MM.1S (cell line): ENCODE results near the gene EEA1.
"Not testable (repeated sequence)": the region's sequence is repeated elsewhere in the genome, so short reads cannot be mapped to it uniquely, and the experiment has no call there.

Experiments
- DNase-seq: peaks from one replicate; pipeline ENCODE4 v3.0.0-alpha.2; 2015
- H2AFZ ChIP-seq: fragments of 300-600 bp; sonication (generic); 2 replicates; pipeline ENCODE4 v1.6.0; 2016; ENCODE audit warnings: antibody characterized with exemption, low read length
- H3F3A ChIP-seq: fragments of 300-600 bp; sonication (generic); 2 replicates; pipeline ENCODE4 v1.6.1; 2016; ENCODE audit warnings: mild to moderate bottlenecking, antibody characterized with exemption, low read length, moderate library complexity, mixed read lengths; ENCODE audit not compliant: insufficient read depth
- H3K27ac ChIP-seq: fragments of 300-600 bp; sonication (generic); 2 replicates; pipeline ENCODE4 v1.5.1; 2016; ENCODE audit warnings: mild to moderate bottlenecking, low read length
- H3K27me3 ChIP-seq: fragments of 300-600 bp; sonication (generic); replicated peaks from 2 replicates; pipeline ENCODE4 v1.6.0; 2016; ENCODE audit warnings: low read length; ENCODE audit not compliant: insufficient read depth
- H3K36me3 ChIP-seq: fragments of 300-600 bp; sonication (generic); replicated peaks from 2 replicates; pipeline ENCODE4 v1.6.1; 2016; ENCODE audit warnings: mild to moderate bottlenecking, low read length, mixed read lengths; ENCODE audit not compliant: insufficient read depth
- H3K4me1 ChIP-seq: fragments of 300-600 bp; sonication (generic); 2 replicates; pipeline ENCODE4 v1.6.1; 2016; ENCODE audit warnings: low read length, mixed read lengths
- H3K4me2 ChIP-seq: fragments of 300-600 bp; sonication (generic); 2 replicates; pipeline ENCODE4 v1.6.0; 2016; ENCODE audit warnings: low read depth, low read length
- H3K4me3 ChIP-seq: fragments of 300-600 bp; sonication (generic); 2 replicates; pipeline ENCODE4 v1.5.1; 2016; ENCODE audit warnings: low read length, mixed read lengths
- H3K79me2 ChIP-seq: fragments of 300-600 bp; sonication (generic); 2 replicates; pipeline ENCODE4 v1.6.1; 2016; ENCODE audit warnings: mixed run types, low read length, mixed read lengths
- H3K9ac ChIP-seq: fragments of 300-600 bp; sonication (generic); 2 replicates; pipeline ENCODE4 v1.6.1; 2016; ENCODE audit warnings: low read length, mixed read lengths
- H3K9me2 ChIP-seq: fragments of 300-600 bp; sonication (generic); replicated peaks from 2 replicates; pipeline ENCODE4 v1.6.1; 2016; ENCODE audit warnings: mild to moderate bottlenecking, low read length, mixed read lengths; ENCODE audit not compliant: insufficient read depth
- H3K9me3 ChIP-seq: fragments of 300-600 bp; sonication (generic); replicated peaks from 2 replicates; pipeline ENCODE4 v1.6.1; 2016; ENCODE audit warnings: mild to moderate bottlenecking, low read length, mixed read lengths; ENCODE audit not compliant: insufficient read depth
- H4K20me1 ChIP-seq: fragments of 300-600 bp; sonication (generic); 2 replicates; pipeline ENCODE4 v1.6.1; 2016; ENCODE audit warnings: mild to moderate bottlenecking, low read length, moderate library complexity, mixed read lengths; ENCODE audit not compliant: insufficient read depth
- EZH2 ChIP-seq: fragments of 300-600 bp; sonication (generic); optimal IDR thresholded peaks from 2 replicates; pipeline ENCODE3; 2017; ENCODE audit warnings: low read depth, mild to moderate bottlenecking, antibody characterized with exemption, low read length, mixed read lengths
- EZH2phosphoT487 ChIP-seq: fragments of 300-600 bp; sonication (generic); IDR thresholded peaks from 2 replicates; pipeline ENCODE4 v1.6.1; 2018; ENCODE audit warnings: antibody characterized with exemption, low read length
- TF ChIP-seq, protein P1 (sequence below): fragments of 300-600 bp; sonication (generic); IDR thresholded peaks from 2 replicates; pipeline ENCODE4 v1.5.1; 2016; ENCODE audit warnings: antibody characterized with exemption, low read length, mixed read lengths

The EEA1 gene

GRCh38 chr12:92756898-92757596, 172.0 kb downstream of the EEA1 start:
- Histone ChIP-seq H4K20me1 (no peaks in the 10 kb centered on the region), H2AFZ (no peak overlapping the region), H3K27ac (no peak overlapping the region), H3K4me1 (no peaks in the 10 kb centered on the region), H3K9ac (no peak overlapping the region), H3K9me3 (no peaks in the 10 kb centered on the region), H3F3A (no peaks in the 10 kb centered on the region), H3K9me2 (no peaks in the 10 kb centered on the region; the same call in 1 of the 2 replicates), H3K36me3 (no peaks in the 10 kb centered on the region), H3K27me3 (no peaks in the 10 kb centered on the region), H3K4me3 (no peak overlapping the region), H3K4me2 (no peak overlapping the region), H3K79me2 (no peaks in the 10 kb centered on the region)
- DNase-seq: no peak
- no peak for TF ChIP-seq EZH2
- TF ChIP-seq, protein P1, sequence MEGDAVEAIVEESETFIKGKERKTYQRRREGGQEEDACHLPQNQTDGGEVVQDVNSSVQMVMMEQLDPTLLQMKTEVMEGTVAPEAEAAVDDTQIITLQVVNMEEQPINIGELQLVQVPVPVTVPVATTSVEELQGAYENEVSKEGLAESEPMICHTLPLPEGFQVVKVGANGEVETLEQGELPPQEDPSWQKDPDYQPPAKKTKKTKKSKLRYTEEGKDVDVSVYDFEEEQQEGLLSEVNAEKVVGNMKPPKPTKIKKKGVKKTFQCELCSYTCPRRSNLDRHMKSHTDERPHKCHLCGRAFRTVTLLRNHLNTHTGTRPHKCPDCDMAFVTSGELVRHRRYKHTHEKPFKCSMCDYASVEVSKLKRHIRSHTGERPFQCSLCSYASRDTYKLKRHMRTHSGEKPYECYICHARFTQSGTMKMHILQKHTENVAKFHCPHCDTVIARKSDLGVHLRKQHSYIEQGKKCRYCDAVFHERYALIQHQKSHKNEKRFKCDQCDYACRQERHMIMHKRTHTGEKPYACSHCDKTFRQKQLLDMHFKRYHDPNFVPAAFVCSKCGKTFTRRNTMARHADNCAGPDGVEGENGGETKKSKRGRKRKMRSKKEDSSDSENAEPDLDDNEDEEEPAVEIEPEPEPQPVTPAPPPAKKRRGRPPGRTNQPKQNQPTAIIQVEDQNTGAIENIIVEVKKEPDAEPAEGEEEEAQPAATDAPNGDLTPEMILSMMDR: no peak
- TF ChIP-seq EZH2phosphoT487: no peak

DNA sequence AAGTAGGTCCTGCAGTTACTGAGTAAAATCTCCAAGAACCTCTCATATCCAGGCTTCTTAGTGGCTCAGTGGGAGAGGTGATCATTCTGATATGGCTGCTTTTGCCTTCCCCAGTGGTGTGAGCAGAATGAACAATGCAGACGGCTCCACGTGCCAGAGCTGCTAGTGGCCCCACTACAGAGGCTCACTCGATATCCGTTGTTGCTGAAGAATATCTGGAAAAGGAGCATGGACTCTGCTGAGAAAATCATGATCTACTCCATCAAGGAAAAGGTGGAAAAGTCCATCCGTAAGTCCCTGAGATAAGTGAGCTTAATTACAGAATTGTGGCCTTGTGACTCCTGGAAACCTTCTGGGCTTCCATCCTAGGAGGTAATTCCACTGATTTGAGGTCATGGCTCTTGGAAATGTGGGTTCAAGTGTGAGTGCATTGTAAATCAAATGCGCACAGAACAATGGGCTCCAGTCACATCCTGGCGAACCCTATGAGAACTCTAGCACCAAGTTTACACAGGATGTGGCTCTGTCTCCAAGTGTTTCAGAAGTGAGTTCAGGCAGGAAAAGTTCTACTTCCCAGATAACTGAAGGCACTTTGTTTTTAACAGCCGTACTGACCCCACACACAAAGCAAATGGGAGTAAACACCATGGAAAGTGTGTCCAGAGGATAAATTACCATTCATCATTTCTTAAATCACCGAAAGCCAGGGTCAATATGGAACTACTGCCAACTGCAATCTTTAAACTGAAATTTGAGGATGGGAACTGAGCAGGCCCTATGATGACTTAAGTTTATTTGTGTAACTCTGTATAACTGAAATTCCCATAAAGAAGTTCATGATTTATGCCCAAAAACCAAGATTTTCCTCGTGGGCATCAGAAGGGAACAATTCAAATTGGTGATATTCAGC, 174.9 kb downstream of the EEA1 start:
- no peak overlapping the region for H3K9ac ChIP-seq
- no peaks in the 10 kb centered on the region for H3K79me2 ChIP-seq
- no peaks in the 10 kb centered on the region; the same call in 1 of the 2 replicates for H3K9me2 ChIP-seq
- H3K36me3 ChIP-seq: no peaks in the 10 kb centered on the region
- no peaks in the 10 kb centered on the region for H3K9me3 ChIP-seq
- no peaks in the 10 kb centered on the region for H3K27me3 ChIP-seq
- no peak for DNase-seq
- TF ChIP-seq EZH2phosphoT487 (no peak), EZH2 (no peak)
- TF ChIP-seq, protein P1: no peak
- H3K4me3 ChIP-seq: no peak overlapping the region
- no peaks in the 10 kb centered on the region for H3F3A ChIP-seq
- no peaks in the 10 kb centered on the region for H4K20me1 ChIP-seq
- H3K4me1 ChIP-seq: no peaks in the 10 kb centered on the region
- no peak overlapping the region for H3K27ac ChIP-seq
- H2AFZ ChIP-seq: no peak overlapping the region
- no peak overlapping the region for H3K4me2 ChIP-seq

- not testable (repeated sequence) for H2AFZ ChIP-seq, H4K20me1 ChIP-seq, H3K79me2 ChIP-seq, H3K4me2 ChIP-seq, H3K9me2 ChIP-seq, H3K27me3 ChIP-seq, H3K4me3 ChIP-seq, DNase-seq, H3K9ac ChIP-seq, H3F3A ChIP-seq, H3K36me3 ChIP-seq, H3K27ac ChIP-seq, H3K4me1 ChIP-seq, H3K9me3 ChIP-seq
Measured at GRCh38 chr12:92749691-92750090, 179.4 kb downstream of the EEA1 start.
